NOMO-1 (cell line): ENCODE data around the gene OGFRL1.

Source experiments
- DNase-seq, 2 experiments: peaks; one replicate each; lab custom pipeline; 2025; ENCODE audit not compliant: unreplicated experiment in 2 of 2; lab: John Stamatoyannopoulos, UW

OGFRL1 gene

GRCh38 chr6:71330501-71330900, 41.9 kb downstream of the OGFRL1 start:
- no peak for DNase-seq

GRCh38 chr6:71332012-71332411, 43.4 kb downstream of the OGFRL1 start:
- DNase-seq: no peak

- DNase-seq: no peak
These were observed 44.4 kb downstream of the OGFRL1 start for GRCh38 chr6:71333050-71333449.

GRCh38 chr6:71333697-71334096, 45.1 kb downstream of the OGFRL1 start:
- no peak for DNase-seq

GRCh38 chr6:71334768-71335167, 46.2 kb downstream of the OGFRL1 start:
- DNase-seq: peak in 1 of 2 experiments; percentile 37

GRCh38 chr6:71335544-71335943, 46.9 kb downstream of the OGFRL1 start:
- no peak for DNase-seq

- DNase-seq: no peak
These were observed 48.3 kb downstream of the OGFRL1 start for GRCh38 chr6:71336901-71337300.

- DNase-seq: no peak
These were observed 50.1 kb downstream of the OGFRL1 start for GRCh38 chr6:71338540-71339316.

- DNase-seq: no peak
These were observed 54.2 kb downstream of the OGFRL1 start for GRCh38 chr6:71342772-71343171.

GRCh38 chr6:71345476-71346333, 57.1 kb downstream of the OGFRL1 start:
- no peak for DNase-seq

- no peak for DNase-seq
These were observed 57.7 kb downstream of the OGFRL1 start for GRCh38 chr6:71346334-71346694.

- DNase-seq: peak; percentile 21 to 65
These were observed 58.5 kb downstream of the OGFRL1 start for GRCh38 chr6:71347119-71347518.

- peak in 1 of 2 experiments; percentile 43 for DNase-seq
These were observed 60.8 kb downstream of the OGFRL1 start for GRCh38 chr6:71349395-71349794.

- DNase-seq: no peak
These were observed 61.5 kb downstream of the OGFRL1 start for GRCh38 chr6:71349976-71350615.

- no peak for DNase-seq
These were observed 62.6 kb downstream of the OGFRL1 start for GRCh38 chr6:71351190-71351589.
